SW480 (cell line): ENCODE data around the gene NACC2.
A peak's percentile ranks its signal among the peaks of the same experiment; 100 is the strongest.

ENCODE experiments used
- DNase-seq: peaks from one replicate; pipeline ENCODE4 v3.0.0-alpha.2; 2016; ENCODE audit warnings: low spot score

The NACC2 gene

GRCh38 chr9:136010615-136011361 lies 84.3 kb downstream of the NACC2 start:
- no peak for DNase-seq

- no peak for DNase-seq
Observed at GRCh38 chr9:136010176-136010575, 84.9 kb downstream of the NACC2 start.

- no peak for DNase-seq
Observed at GRCh38 chr9:136009516-136009915, 85.6 kb downstream of the NACC2 start.

GRCh38 chr9:136008693-136008997 lies 86.4 kb downstream of the NACC2 start:
- no peak for DNase-seq

GRCh38 chr9:136007934-136008692 lies 87.0 kb downstream of the NACC2 start:
- DNase-seq = peak; percentile 66

- no peak for DNase-seq
Observed at GRCh38 chr9:136007276-136007933, 87.7 kb downstream of the NACC2 start.

GRCh38 chr9:136006169-136006568 lies 88.9 kb downstream of the NACC2 start:
- DNase-seq = no peak

GRCh38 chr9:136004712-136005111 lies 90.4 kb downstream of the NACC2 start:
- DNase-seq = no peak

GRCh38 chr9:136004219-136004618 lies 90.9 kb downstream of the NACC2 start:
- DNase-seq = no peak

- no peak for DNase-seq
Observed at GRCh38 chr9:136003411-136004218, 91.5 kb downstream of the NACC2 start.

- DNase-seq = no peak
Observed at GRCh38 chr9:136002881-136003280, 92.2 kb downstream of the NACC2 start.

- DNase-seq = no peak
Observed at GRCh38 chr9:136002215-136002614, 92.9 kb downstream of the NACC2 start.

- no peak for DNase-seq
Observed at GRCh38 chr9:136001231-136001630, 93.9 kb downstream of the NACC2 start.

GRCh38 chr9:135998410-135999071 lies 96.5 kb downstream of the NACC2 start:
- no peak for DNase-seq

- no peak for DNase-seq
Observed at GRCh38 chr9:135998016-135998380, 97.1 kb downstream of the NACC2 start.

- no peak for DNase-seq
Observed at GRCh38 chr9:135997090-135998015, 97.7 kb downstream of the NACC2 start.

- no peak for DNase-seq
Observed at GRCh38 chr9:135995816-135996215, 99.3 kb downstream of the NACC2 start.

GRCh38 chr9:135994501-135995192 lies 100.4 kb downstream of the NACC2 start:
- DNase-seq = no peak

- DNase-seq = no peak
Observed at GRCh38 chr9:135993765-135994500, 101.2 kb downstream of the NACC2 start.

GRCh38 chr9:135993409-135993742 lies 101.7 kb downstream of the NACC2 start:
- no peak for DNase-seq
